A673 (cell line): ENCODE results near the gene DSP. TPM values are rescaled to one million over a fixed set of nuclear protein-coding genes. Genes with fewer than 3 reads are reported as not detected.

Experiments used
- BruUV-seq: library from RNA; stranded (reverse); fragments of 400-500 nt; replicated peaks from 2 replicates; lab custom pipeline; 2021; lab: Mats Ljungman, UMichigan
- CTCF ChIA-PET: fragments of 300-600 bp; sonication (Branson Sonifier 250); formaldehyde crosslinking; loops from one replicate; lab custom pipeline; 2022; ENCODE audit warnings: antibody characterized with exemption; lab: Charles Lee
- POLR2A ChIA-PET: fragments of 300-600 bp; sonication (Branson Sonifier 250); formaldehyde crosslinking; loops from one replicate; lab custom pipeline; 2022; ENCODE audit warnings: antibody characterized with exemption; ENCODE audit not compliant: low non-redundant PET; lab: Charles Lee
- DNase-seq: peaks from one replicate; pipeline ENCODE4 v3.0.0-alpha.2; 2015; ENCODE audit warnings: low spot score
- H3K27ac ChIP-seq: fragments of 200-600 bp; sonication (generic); 2 replicates; pipeline ENCODE4 v1.5.1; 2016; ENCODE audit warnings: mixed run types, low read depth, mild to moderate bottlenecking, mixed read lengths, antibody characterized with exemption, low read length; ENCODE audit not compliant: poor library complexity, severe bottlenecking
- H3K27me3 ChIP-seq: fragments of 200-600 bp; sonication (generic); replicated peaks from 2 replicates; pipeline ENCODE4 v1.6.1; 2017; ENCODE audit warnings: mixed run types, low read depth, mild to moderate bottlenecking, mixed read lengths, antibody characterized with exemption, low read length; ENCODE audit not compliant: insufficient read depth, poor library complexity
- H3K36me3 ChIP-seq: fragments of 200-600 bp; sonication (generic); 2 replicates; pipeline ENCODE4 v1.6.1; 2016; ENCODE audit warnings: mixed run types, mild to moderate bottlenecking, mixed read lengths, antibody characterized with exemption, low read length; ENCODE audit not compliant: insufficient read depth, poor library complexity, severe bottlenecking
- H3K4me1 ChIP-seq: fragments of 200-600 bp; sonication (generic); 2 replicates; pipeline ENCODE4 v1.6.1; 2017; ENCODE audit warnings: mixed run types, mild to moderate bottlenecking, mixed read lengths, antibody characterized with exemption, low read length; ENCODE audit not compliant: insufficient read depth, poor library complexity, severe bottlenecking
- H3K4me3 ChIP-seq: fragments of 200-600 bp; sonication (generic); 2 replicates; pipeline ENCODE4 v1.5.1; 2016; ENCODE audit warnings: low read depth, mixed run types, mild to moderate bottlenecking, mixed read lengths, low read length; ENCODE audit not compliant: poor library complexity, severe bottlenecking
- H3K9me3 ChIP-seq: fragments of 200-600 bp; sonication (generic); 2 replicates; pipeline ENCODE4 v1.6.1; 2016; ENCODE audit warnings: mixed run types, low read depth, mild to moderate bottlenecking, mixed read lengths, antibody characterized with exemption, low read length; ENCODE audit not compliant: poor library complexity, severe bottlenecking
- EZH2 ChIP-seq: fragments of 200-600 bp; sonication (generic); IDR thresholded peaks from 2 replicates; pipeline ENCODE4 v1.6.1; 2017; ENCODE audit warnings: borderline replicate concordance, low read depth, mild to moderate bottlenecking, mixed read lengths, antibody characterized with exemption, low read length; ENCODE audit not compliant: poor library complexity, severe bottlenecking
- intact Hi-C: fragments of 100-400 bp; cut with micrococcal nuclease; formaldehyde crosslinking; loops from one replicate; pipeline ENCODE4 v1.10.0; 2022; ENCODE audit not compliant: unreplicated experiment
- total RNA-seq: library from RNA; stranded (reverse); gene quantifications from 2 replicates; pipeline ENCODE4 v1.2.3, GENCODE V29; 2021
- TF ChIP-seq, protein P1 (sequence below): fragments of 300-800, 200-600 bp; sonication (generic); conservative IDR thresholded peaks from 2 replicates; pipeline ENCODE4 v1.5.1; 2017; ENCODE audit warnings: low read depth, mild to moderate bottlenecking, antibody characterized with exemption, low read length, moderate library complexity, mixed read lengths

The DSP gene
- total RNA-seq, 1 experiment from 2014 or later: 0.28 TPM

DNA sequence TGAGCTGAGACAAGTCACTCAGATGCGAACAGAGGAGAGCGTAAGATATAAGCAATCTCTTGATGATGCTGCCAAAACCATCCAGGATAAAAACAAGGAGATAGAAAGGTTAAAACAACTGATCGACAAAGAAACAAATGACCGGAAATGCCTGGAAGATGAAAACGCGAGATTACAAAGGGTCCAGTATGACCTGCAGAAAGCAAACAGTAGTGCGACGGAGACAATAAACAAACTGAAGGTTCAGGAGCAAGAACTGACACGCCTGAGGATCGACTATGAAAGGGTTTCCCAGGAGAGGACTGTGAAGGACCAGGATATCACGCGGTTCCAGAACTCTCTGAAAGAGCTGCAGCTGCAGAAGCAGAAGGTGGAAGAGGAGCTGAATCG lies 39.1 kb downstream of the DSP start:
- TF ChIP-seq, protein P1, sequence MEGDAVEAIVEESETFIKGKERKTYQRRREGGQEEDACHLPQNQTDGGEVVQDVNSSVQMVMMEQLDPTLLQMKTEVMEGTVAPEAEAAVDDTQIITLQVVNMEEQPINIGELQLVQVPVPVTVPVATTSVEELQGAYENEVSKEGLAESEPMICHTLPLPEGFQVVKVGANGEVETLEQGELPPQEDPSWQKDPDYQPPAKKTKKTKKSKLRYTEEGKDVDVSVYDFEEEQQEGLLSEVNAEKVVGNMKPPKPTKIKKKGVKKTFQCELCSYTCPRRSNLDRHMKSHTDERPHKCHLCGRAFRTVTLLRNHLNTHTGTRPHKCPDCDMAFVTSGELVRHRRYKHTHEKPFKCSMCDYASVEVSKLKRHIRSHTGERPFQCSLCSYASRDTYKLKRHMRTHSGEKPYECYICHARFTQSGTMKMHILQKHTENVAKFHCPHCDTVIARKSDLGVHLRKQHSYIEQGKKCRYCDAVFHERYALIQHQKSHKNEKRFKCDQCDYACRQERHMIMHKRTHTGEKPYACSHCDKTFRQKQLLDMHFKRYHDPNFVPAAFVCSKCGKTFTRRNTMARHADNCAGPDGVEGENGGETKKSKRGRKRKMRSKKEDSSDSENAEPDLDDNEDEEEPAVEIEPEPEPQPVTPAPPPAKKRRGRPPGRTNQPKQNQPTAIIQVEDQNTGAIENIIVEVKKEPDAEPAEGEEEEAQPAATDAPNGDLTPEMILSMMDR: no peak
- no peak for TF ChIP-seq EZH2
- Histone ChIP-seq H3K27ac (no peak overlapping the region), H3K4me1 (no peaks in the 10 kb centered on the region), H3K27me3 (no peaks in the 10 kb centered on the region), H3K4me3 (no peak overlapping the region), H3K36me3 (no peaks in the 10 kb centered on the region), H3K9me3 (no peaks in the 10 kb centered on the region)
- no TSS peak for BruUV-seq
- CTCF ChIA-PET: no interaction called here
- intact Hi-C loops: no loop called here
- POLR2A ChIA-PET: interaction anchor here (0.6 kb wide), 1 partner anchor 35 kb away, joined by 3 read pairs; no protein-coding TSS in a partner anchor
- DNase-seq: no peak

DNA sequence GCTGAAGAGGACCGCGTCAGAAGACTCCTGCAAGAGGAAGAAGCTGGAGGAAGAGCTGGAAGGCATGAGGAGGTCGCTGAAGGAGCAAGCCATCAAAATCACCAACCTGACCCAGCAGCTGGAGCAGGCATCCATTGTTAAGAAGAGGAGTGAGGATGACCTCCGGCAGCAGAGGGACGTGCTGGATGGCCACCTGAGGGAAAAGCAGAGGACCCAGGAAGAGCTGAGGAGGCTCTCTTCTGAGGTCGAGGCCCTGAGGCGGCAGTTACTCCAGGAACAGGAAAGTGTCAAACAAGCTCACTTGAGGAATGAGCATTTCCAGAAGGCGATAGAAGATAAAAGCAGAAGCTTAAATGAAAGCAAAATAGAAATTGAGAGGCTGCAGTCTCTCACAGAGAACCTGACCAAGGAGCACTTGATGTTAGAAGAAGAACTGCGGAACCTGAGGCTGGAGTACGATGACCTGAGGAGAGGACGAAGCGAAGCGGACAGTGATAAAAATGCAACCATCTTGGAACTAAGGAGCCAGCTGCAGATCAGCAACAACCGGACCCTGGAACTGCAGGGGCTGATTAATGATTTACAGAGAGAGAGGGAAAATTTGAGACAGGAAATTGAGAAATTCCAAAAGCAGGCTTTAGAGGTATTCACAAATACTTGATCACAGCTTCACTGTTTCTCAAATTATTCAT lies 39.6 kb downstream of the DSP start:
- H3K36me3 ChIP-seq: no peaks in the 10 kb centered on the region

DNA sequence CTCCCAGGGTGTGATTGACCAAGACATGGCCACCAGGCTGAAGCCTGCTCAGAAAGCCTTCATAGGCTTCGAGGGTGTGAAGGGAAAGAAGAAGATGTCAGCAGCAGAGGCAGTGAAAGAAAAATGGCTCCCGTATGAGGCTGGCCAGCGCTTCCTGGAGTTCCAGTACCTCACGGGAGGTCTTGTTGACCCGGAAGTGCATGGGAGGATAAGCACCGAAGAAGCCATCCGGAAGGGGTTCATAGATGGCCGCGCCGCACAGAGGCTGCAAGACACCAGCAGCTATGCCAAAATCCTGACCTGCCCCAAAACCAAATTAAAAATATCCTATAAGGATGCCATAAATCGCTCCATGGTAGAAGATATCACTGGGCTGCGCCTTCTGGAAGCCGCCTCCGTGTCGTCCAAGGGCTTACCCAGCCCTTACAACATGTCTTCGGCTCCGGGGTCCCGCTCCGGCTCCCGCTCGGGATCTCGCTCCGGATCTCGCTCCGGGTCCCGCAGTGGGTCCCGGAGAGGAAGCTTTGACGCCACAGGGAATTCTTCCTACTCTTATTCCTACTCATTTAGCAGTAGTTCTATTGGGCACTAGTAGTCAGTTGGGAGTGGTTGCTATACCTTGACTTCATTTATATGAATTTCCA lies 43.9 kb downstream of the DSP start:
- TF ChIP-seq, protein P1: no peak
- no peak for TF ChIP-seq EZH2

More for the DNA sequence above, 39.6 kb downstream of the DSP start:
- Histone ChIP-seq H3K4me1 (no peaks in the 10 kb centered on the region), H3K4me3 (no peak overlapping the region), H3K27me3 (no peaks in the 10 kb centered on the region), H3K27ac (no peak overlapping the region), H3K9me3 (no peaks in the 10 kb centered on the region)
- ChIA-PET CTCF (no interaction called here), POLR2A (interaction anchor here (0.6 kb wide), 2 partner anchors 35 to 60 kb away, joined by 3 read pairs; no protein-coding TSS in a partner anchor)
- intact Hi-C loops: no loop called here
- DNase-seq: no peak
- no TSS peak for BruUV-seq
- TF ChIP-seq, protein P1: no peak
- no peak for TF ChIP-seq EZH2

More for the DNA sequence above, 43.9 kb downstream of the DSP start:
- Histone ChIP-seq H3K27ac (no peak overlapping the region), H3K4me1 (peaks cover 4% of the 10 kb centered on the region), H3K9me3 (no peaks in the 10 kb centered on the region), H3K36me3 (no peaks in the 10 kb centered on the region), H3K4me3 (no peak overlapping the region), H3K27me3 (no peaks in the 10 kb centered on the region)
- CTCF ChIA-PET: no interaction called here
- no TSS peak for BruUV-seq
- POLR2A ChIA-PET: no interaction called here
- intact Hi-C loops: no loop called here
- no peak for DNase-seq
